Astrocyte of the spinal cord (primary cell): ENCODE measurements around the gene BFSP1.

Experiments
- DNase-seq: peaks from one replicate; pipeline ENCODE4 v3.0.0; 2011; ENCODE audit warnings: low read depth, low spot score
- H3K4me3 ChIP-seq: 2 replicates; pipeline ENCODE4 v1.5.1; 2011; ENCODE audit warnings: low read depth, mild to moderate bottlenecking, low read length, moderate library complexity
- CTCF ChIP-seq: IDR thresholded peaks from 2 replicates; pipeline ENCODE4 v1.5.1; 2012; ENCODE audit warnings: low read depth, mild to moderate bottlenecking, low read length, inconsistent platforms
- in situ Hi-C: cut with HindIII; loops from 2 replicates; pipeline ENCODE4 v1.10.0; 2017; ENCODE audit warnings: low sequenced_read_pairs

BFSP1 gene

GRCh38 chr20:17534077-17534476 lies 2.9 kb upstream of the BFSP1 start:
- no peak overlapping the region for H3K4me3 ChIP-seq
- no peak for DNase-seq
- TF ChIP-seq CTCF, result no peak
- in situ Hi-C loops, result no loop called here

- DNase-seq, result peak; percentile 48
- in situ Hi-C loops, result no loop called here
- no peak for TF ChIP-seq CTCF
- H3K4me3 ChIP-seq, result no peak overlapping the region
These were observed 2.2 kb upstream of the BFSP1 start for GRCh38 chr20:17533396-17533795.

- no peak for TF ChIP-seq CTCF
- DNase-seq, result no peak
- in situ Hi-C loops, result no loop called here
- peak overlapping the region; percentile 43 for H3K4me3 ChIP-seq
These were observed 466 bp upstream of the BFSP1 start for GRCh38 chr20:17531665-17532025.

GRCh38 chr20:17530153-17530552 lies 1.0 kb downstream of the BFSP1 start:
- H3K4me3 ChIP-seq, result no peak overlapping the region
- in situ Hi-C loops, result no loop called here
- TF ChIP-seq CTCF, result no peak
- no peak for DNase-seq

- no peak for TF ChIP-seq CTCF
- no peak overlapping the region for H3K4me3 ChIP-seq
- in situ Hi-C loops, result no loop called here
- no peak for DNase-seq
These were observed 1.6 kb downstream of the BFSP1 start for GRCh38 chr20:17529586-17529985.

GRCh38 chr20:17525650-17526049 lies 5.5 kb downstream of the BFSP1 start:
- H3K4me3 ChIP-seq, result no peak overlapping the region
- in situ Hi-C loops, result no loop called here
- no peak for DNase-seq
- TF ChIP-seq CTCF, result no peak

GRCh38 chr20:17525132-17525531 lies 6.0 kb downstream of the BFSP1 start:
- no peak for TF ChIP-seq CTCF
- no peak overlapping the region for H3K4me3 ChIP-seq
- in situ Hi-C loops, result no loop called here
- DNase-seq, result no peak
